Activated CD4-positive, CD25-positive, alpha-beta regulatory T cell treated with anti-CD3 and anti-CD28 coated beads, Interleukin-2, amount 50 U/mL, for 16 hours (primary cell): ENCODE data around the gene CCM2L.
A peak's percentile ranks its signal among the peaks of the same experiment; 100 is the strongest.

Source experiments
- DNase-seq: peaks from one replicate; pipeline ENCODE4 v3.0.0-alpha.2; 2020; ENCODE audit warnings: low read depth, low spot score

CCM2L gene

DNA sequence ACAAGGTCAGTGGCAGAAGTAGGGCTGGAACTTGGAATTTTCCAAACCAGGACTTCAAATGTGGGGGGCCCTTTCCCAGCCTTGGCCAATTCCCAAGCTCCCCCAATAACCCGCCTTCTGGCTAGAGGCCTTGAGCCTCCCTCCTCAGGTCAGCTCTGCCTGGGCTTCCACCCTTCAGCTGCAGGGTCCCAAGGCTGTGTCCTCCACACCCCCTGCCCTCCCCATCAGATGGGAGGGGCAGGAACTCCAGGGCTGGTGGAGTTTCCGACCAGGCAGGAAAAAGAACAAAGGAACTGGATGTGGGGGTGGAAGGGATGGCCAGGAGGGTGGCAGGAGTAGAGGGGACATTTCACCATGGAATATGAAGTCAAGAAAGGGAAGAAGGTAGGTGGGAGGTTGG lies at the start of gene CCM2L:
CCM2L (plus strand) TSS at position 338 of the 400 bp plus-strand sequence; CDS start at position 355, 17 bp downstream.
- DNase-seq, result no peak

DNA sequence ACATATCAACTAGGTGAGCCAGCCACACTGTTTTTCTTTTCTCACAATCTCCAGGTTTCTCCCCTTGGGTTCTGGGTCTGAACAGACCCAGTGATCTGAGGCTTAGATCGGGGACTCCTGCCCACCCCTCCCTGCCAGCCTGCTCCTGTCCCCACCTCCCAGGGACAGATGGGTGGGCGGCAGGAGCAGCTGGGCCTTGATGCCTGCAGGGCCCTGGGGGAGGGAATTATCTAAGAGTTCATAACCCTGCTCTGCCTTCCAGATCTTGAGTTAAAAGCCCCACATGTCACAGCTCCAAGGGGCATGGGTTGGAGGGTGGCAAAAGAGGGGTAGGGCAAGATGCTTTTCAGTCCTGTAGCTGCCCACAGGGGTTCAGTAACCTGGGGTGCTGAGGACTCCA lies 47.5 kb upstream of the CCM2L start:
- DNase-seq, result no peak

DNA sequence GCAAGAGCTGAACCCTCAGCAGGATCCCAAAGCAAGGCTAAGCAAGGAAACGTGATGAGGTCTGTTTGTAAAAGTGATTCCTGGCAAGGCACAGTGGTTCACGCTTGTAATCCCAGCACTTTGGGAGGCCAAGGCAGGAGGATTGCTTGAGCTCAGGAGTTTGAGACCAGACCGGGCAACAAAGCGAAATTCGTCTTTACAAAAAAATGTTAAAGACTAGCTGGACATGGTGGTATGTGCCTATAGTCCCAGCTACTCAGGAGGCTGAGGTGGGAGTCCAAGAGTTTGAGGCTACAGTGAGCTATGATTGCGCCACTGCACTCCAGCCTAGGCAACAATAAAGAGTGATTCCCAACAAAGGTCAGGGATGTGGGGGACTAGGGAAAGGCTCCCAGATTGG lies 46.3 kb upstream of the CCM2L start:
- DNase-seq, result no peak

GRCh38 chr20:31966991-31967655 lies 43.1 kb upstream of the CCM2L start:
- no peak for DNase-seq

- DNase-seq, result no peak
Measured at GRCh38 chr20:31967830-31968249, 42.4 kb upstream of the CCM2L start, which contains the start of gene XKR7. XKR7 (plus strand) TSS chr20:31968151; CDS start chr20:31968176, 25 bp downstream.

GRCh38 chr20:31968291-31969126 lies 41.7 kb upstream of the CCM2L start:
- peak; percentile 47 for DNase-seq

- no peak for DNase-seq
Measured at GRCh38 chr20:31969991-31970390, 40.2 kb upstream of the CCM2L start.

GRCh38 chr20:31972471-31973021 lies 37.7 kb upstream of the CCM2L start:
- DNase-seq, result no peak

- DNase-seq, result no peak
Measured at GRCh38 chr20:31974296-31974695, 35.9 kb upstream of the CCM2L start.

DNA sequence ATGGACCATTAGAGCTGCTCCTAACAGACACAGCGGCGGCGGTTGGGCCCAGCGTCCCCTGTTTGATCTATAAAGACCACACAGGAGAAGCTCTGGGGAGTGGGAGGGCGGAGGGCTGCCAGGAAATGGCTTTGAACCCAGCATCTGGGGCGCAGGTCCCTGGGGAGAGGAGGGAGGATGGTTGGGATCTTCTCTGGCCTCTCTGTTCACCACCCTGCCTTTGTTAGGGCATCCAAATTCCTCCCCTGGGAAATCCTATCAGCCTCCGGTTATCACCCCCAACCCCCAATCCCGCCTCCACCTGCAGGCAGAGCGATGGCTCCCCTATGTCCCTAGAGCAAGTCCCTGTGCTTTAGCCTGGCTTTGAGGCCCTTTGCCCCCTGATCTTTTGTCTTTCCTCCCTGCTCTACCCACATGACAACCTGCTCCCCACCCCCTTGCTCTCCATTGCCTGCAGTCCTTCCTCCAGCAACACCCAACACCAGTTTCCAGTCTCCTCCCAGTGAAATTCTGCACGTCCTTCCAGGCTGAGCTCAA lies 35.2 kb upstream of the CCM2L start:
- DNase-seq, result no peak

- no peak for DNase-seq
Measured at GRCh38 chr20:31975874-31976273, 34.4 kb upstream of the CCM2L start.

DNA sequence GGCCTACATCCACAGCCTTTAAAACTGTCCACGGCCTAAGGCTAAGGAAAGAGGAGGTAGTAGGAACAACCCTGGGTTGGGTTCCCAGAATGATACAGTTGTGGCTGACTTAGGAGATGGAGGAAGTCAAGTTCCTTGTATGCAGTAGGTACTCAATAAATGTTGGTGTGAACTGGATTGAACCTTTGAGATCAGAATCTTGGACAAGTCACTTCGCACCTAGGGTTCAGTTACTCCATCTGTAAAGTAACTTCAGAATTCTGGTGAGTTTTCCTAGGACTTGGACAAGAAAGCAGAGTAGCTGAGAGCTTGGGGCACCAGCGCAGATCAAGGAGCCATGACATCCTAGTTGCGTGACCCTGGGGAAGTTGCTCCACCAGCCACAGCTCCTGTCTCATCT lies 33.2 kb upstream of the CCM2L start:
- DNase-seq, result no peak

- no peak for DNase-seq
Measured at GRCh38 chr20:31979713-31980426, 30.4 kb upstream of the CCM2L start.

DNA sequence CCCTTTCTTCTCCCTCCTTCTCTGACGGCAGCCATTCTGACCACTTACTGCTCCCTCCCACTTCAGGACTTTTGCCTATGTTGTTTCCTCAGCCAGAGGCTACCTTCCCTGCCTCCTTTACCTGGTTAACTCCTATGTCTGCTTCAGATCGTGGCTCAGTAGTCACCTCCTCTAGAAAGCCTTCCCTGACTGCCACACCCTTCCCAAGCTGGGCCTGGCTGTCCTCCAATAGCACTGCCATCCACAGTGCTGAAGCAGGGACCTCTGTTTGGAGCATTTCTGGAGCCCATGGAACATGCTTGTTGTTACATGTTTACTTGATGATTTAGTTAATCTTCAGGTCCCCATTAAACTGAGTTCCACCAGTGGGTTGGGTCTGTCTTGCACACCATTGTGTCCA lies 28.5 kb upstream of the CCM2L start:
- no peak for DNase-seq

- DNase-seq, result no peak
Measured at GRCh38 chr20:31984981-31985471, 25.2 kb upstream of the CCM2L start.

DNA sequence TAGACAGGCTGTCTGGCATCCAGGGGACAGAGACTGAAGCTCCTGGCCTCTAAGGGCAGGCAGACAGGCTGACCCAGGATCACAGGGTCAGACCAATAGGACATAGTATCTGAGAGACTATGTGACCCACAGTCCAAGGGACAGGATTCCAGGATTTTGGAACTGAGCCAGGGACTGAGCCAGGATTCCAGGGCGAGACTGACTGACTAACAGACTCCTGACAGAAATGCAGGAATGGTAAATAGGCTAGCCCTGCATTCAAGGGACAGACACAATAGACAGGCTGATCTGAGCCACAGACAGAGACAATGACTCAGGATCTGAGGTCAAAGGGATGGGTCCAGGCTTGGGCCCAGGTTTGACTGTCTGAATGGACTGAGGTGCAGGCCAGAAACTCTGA lies 22.5 kb upstream of the CCM2L start:
- no peak for DNase-seq

DNA sequence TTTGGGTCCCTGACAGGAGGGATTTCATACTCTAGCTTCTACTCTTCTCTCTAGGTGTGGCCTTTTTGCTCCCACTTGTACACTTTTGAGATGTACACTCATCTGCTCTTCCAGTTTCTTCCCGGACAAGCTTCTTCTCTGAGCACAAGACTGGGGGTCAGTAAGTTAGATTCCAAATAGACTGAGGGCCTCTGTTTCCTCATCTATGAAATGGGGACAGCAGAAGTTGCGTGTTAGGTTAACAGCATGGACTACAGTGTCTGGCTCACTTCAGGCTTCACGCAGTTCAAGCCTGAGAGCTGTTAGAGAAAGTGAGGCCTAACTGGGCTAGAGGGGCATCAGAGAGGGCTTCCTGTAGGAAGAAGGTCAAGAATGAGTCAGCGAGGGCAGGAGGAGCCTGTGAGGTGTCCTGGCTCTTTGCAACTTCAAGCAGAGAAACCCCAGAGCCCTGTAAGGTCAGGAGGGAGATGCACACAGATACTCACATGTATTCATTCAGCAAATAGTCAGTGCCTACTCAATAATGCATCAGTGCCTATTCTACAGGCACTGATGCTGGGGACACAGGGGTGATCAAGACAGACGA lies 21.7 kb upstream of the CCM2L start:
- DNase-seq, result no peak

DNA sequence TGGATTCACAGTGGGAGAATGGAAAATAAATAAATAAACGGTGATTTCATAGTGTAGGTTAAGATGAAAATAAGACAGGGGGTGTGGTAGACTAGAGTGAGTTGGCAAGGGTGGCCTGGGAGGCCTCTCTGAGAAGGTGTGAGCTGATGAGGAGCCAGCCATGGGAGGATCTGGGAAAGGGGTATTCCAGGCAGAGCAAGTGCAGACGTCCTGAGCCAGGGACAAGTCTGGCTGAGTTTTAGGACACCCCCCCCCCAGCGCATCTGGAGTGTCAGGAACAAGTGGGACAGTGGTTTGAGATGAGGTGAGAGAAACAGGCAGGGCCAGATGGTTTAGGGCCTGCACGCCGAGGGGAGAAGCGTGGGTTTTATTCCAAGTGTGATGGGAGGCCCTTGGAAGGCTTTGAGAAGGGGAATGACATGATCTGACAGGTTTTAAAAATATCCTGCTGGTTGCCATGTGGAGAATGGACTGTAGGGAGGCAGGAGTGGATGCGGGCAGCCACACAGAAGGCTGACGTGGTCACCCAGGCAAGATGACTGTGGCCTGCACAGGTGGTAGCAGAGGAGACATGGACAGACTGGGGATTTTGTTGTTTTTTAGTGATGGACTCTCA lies 21.1 kb upstream of the CCM2L start:
- DNase-seq, result no peak

DNA sequence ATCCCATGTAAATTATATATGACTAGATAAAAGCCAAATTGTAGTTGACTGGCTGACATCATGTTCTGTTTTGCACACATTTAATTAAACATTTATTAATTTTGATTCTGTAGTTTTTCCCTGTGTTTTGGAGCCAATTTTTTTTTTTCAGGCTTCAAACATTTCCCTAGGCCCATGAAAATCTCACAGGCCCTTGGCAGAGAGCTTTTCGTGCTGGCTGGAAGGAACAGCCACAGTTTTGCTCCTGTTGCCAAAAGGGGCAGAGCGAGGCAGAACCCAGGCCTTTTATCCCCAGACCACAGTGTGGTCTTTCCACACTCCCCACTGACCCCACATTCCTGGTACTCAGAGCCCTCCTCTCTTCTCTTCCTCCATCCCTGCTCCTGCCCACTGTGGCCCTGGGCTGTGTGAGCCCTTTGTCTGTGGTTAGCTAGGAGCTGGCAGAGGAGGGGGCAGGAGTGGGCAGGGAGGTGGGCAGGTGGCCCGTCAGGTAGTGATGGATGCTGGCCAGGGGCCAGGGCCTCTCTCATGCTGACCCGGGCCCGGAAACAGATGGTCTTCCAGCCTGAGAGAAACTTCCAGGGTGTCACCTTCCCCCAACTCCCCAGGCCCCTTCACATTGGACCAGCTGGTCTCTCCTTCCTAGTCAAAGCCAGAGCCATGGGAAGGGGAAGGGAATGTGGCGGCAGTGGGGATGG lies 19.4 kb upstream of the CCM2L start:
- DNase-seq, result no peak

DNA sequence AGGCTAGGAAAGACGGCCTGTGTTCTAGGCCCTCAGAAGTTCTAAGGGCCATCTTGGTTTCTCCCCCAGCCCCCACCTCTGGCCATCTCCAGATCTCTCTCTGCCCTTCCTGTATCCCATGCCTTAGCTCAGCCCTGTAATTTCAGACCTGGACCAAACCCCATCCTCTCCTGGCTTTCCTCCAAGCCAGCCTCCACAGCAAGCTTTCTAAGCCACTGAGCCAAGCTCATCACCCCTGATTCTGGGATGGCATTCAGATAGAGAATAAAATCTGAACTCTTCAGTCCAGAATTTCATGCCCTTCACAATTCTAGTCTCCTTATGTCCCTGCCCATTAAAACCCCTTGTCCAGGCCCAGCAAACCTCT lies 18.9 kb upstream of the CCM2L start:
- DNase-seq, result no peak
